Measurements from ENCODE around the gene TRIM29.

The TRIM29 gene

DNA sequence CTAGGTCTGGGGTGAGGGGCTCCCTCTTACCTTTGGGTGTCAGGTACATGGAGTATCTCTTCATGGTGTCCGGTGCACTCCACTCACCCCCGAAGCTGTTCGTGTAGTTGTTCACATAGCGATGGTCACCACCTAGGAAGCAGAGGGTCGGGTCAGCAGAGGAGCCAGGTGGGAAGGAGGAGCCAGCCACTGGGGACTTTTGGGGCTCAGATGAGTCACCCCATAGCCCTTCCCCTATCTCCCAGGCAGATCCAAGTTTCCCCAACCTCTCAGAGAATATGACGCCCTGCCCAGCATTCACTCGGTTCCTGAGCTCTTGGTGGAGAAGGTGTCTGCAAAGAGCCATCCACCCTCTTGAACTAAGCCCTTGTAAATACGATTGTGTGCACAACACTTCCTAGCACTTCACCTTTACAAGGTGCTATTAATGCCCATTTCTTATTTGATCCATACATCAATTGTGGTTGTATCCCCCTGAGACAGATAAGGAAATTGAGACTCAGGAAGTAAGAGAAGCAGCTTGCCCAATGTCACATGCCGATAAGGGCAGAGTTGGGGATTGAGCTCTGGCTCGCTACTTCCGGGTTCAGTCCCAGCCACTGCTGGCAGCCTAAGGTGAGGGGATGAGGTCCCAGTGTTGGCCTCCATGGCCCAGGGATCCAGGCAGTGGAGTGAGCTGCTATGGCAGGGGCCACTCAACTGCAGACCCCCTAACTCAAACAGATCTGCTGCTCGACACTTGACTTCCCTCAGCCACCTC lies 14.8 kb downstream of the TRIM29 start:
- DNase-seq (ENCODE audit: low read depth in 2 of 2) = no peak

DNA sequence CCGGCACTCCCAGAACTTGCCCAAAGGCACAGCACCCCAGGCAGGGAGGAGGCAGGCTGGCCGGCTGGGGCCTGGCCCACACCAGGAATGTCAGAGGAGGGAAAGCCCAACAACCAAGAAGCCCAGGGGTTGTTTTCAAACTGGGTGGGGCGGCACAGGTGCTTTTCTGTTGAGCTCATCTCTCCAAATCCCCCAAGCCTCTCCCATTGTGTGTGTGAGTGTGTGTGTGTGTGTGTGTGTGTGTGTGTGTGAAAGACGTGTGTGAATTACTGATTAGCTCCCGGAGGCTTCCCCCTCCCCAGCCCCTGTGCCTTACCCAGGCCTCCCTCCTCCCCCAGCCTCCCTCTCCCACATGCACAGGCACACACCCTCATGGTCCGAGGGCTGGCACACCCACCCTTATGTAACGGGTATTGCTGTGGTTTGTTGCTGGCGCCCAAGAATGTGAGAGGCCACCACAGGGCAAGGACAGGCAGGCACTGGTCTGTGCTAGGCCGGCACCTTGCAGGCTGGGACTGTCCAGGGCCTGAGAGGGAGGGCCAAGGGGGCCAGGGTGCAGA lies 15.9 kb downstream of the TRIM29 start:
- no peak for DNase-seq (ENCODE audit: low read depth in 2 of 2)

DNA sequence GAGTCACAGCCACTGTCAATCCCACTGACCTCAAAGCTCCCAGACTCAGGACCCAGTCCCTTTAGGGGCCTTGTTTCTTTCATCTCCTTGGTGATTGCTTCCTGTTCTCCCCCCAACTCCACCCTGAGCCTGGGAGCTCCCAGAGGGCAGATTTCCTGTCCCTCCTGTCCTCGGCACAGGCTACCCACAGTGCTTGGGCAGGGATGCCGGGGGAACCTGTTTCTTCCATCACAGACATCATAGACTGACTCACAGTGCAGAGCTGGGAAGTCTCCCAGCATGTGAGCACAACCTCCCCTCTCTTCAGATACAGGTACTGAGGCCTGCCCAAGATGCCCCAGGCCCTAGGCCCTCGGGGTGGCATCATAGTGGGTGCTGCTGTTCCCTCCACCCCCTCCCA lies 16.6 kb downstream of the TRIM29 start:
- DNase-seq (ENCODE audit: low read depth in 2 of 2) = no peak

DNA sequence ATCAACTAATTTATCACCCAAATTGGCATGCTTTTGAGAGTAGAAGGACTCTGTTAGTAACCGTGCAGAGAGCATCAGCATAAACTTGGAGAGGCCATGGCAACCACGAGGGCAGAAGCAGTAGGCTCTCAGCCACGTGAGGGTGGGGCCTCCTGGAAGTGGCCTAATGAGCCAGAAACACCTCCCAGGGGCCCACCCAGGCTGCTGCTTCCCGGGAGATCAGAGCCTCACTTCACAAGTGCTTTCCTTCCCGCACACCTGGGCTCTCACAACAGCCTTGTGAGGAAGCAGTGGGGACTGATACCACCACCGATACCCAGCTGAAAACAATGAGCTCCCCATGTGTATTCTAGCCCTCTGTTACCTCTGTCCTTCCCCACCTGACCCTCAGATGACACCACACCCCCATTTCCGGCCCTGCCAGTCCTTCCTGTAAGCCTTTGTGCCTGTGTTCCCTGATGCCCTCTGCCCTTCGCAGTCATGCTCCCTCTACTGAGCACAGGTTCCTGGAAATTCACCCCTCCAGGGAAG lies 17.0 kb downstream of the TRIM29 start:
- no peak for DNase-seq (ENCODE audit: low read depth in 2 of 2)

DNA sequence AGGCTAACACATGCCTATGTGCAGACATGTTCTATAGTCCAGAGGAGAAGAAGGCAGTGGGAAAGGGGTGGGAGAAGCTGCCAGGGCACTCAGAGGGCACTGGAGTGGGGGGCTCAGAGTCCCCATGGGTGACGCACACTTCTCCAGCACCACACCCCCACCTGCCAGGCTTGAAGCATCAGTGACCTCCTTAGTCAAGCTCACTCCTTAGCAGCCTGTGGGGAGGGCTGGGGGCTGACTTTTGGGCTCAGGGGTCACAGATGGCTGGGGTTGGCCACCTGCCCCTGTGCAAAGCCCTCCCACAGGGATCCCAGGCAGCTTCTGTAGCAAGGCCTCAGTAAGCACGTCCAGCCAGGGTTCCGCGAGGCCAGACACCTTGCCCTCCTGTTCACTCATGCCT lies 18.8 kb downstream of the TRIM29 start:
- DNase-seq (ENCODE audit: low read depth in 2 of 2) = no peak

DNA sequence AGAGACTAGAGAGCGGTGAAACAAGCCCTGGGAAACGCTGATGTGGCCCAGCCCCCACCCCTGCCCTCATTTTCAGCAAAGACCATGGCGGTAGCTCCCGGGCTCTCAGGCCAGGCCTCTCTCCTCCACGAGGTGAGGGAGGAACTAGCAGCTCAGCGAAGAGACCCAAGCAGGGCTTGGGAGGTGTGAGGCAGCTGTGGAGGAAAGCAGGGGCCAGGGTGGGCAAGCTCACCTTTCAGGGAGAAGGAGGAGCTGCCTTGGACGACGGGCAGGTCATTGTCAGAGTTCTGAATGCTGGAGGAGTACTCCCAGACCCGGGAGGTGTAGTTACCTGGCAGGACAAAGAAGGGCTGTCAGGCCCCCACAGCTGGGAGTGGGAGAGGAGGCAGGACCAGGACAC lies 19.9 kb downstream of the TRIM29 start:
- no peak for DNase-seq (ENCODE audit: low read depth in 2 of 2)

DNA sequence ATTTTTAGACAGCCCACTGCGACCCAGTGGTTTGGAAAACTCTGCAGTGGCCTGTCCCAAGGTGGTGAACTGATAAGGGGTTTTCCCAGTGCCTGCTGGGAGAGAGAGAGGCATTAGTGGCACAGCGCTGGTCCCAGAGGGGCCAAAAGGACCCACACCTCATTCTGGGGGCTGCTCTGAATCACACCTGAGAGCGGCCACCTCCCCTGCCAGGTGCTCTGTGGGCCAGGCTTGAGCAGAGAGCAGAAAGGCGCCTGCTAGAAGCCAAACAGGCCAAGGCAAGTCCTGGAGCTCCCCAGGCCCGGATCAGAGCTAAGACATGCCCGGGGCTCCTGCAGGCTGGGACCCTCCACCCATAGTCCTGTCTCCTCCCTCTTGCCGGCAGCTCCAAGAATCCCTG lies 20.9 kb downstream of the TRIM29 start:
- no peak for DNase-seq (ENCODE audit: low read depth in 2 of 2)

DNA sequence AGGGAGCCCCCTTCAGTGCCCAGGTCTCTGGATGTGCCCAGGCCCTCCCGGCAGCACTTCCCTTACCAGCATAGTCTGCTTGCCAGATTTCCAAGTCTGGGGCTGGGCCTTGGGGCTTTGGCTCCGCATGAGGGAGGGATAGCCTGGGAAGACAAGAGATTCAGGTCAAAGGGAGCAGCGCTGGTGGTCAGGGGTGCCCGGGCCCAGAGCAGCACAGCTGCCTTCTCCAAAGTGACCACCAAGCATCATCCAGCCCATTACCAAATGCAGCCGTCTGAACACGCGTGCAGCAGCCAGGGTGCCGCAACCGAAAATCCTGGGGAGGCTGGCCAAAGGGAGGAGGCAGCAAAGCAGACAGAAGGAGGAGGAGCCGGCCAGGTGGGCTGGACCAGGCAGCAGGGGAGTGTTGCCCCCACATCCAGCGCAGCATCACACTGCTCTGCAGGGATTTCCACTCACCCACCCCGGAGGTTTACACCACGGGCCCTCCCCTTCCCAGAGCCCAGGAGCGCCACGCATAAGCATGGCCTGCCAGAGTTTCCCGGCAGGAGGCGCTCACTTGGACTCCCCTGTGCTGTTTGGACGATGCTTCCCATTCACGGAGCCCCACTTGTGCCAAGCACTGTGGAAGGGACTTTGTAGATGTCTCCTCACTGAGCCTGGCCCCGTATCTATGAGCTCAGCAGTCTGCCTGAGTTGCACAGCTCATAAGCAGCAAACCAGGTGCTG lies 22.5 kb downstream of the TRIM29 start:
- no peak for DNase-seq (ENCODE audit: low read depth in 2 of 2)

DNA sequence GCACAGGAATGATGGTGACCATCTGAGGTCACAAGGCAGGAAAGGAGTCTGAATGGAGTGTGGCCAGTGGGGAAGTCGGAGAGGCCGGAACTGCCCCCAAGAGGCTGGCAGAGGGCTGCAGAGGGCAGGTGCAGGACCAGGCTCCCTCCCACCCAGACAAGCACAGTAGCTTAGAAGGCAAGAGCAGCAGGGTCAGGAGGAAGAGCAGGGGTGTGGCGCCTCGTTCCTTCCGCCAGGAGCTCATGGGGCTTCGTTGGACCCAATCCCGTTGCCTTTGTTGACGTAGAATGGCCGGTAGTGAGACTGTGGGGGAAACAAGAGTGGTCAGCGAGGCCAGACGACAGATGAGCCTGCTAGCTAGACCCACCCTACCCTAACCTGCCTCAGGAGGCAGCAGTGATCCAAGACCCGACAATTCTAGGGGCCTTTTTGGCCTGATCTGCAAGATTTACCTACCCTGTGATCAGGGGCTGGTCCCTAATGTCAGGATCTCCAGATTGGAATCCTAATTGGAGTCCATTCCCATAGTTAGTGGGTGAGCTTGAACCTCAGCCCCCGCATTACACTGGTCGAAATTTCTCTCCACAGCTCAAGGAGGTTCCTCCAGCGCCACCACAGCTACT lies 25.6 kb downstream of the TRIM29 start:
- no peak for DNase-seq (ENCODE audit: low read depth in 2 of 2)

DNA sequence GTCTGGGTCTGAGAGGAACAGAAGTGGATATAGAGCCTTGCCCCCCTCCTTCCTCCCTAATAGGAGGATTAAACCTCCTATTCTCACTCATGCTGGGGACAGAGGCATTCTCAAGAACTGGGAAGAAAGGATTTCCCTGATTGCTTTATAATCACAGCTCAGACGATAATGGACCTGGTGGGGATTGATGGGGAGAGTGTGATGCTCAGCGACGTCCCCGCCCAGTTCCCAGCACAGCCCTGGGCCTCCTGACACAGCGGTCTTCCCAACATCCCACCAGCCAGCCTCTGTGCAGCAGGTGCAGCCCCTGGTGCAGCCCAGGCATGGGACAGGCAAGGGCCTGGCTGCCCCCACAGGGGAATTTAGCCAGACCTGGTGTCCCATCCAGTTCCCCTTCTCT lies 28.4 kb downstream of the TRIM29 start:
- no peak for DNase-seq (ENCODE audit: low read depth in 2 of 2)

DNA sequence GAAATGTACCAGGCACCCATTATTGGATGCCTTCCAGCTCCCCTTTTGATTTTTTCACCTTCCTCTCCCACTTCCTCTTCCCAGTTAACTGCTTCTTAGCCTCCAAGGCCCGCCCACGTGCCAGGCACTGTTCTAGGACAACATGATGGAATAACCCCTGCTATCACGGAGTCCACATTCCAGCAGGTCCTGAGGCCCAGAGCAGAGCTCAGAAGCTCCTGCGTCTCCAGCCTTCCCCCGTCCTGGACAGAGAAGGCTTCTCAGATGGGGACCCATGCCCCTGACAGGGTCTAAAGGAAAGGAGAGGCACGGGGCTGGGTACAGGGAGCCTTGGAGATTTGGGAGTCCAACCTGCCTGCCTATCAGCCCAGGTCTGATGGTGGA lies 29.1 kb downstream of the TRIM29 start:
- no peak for DNase-seq (ENCODE audit: low read depth in 2 of 2)

DNA sequence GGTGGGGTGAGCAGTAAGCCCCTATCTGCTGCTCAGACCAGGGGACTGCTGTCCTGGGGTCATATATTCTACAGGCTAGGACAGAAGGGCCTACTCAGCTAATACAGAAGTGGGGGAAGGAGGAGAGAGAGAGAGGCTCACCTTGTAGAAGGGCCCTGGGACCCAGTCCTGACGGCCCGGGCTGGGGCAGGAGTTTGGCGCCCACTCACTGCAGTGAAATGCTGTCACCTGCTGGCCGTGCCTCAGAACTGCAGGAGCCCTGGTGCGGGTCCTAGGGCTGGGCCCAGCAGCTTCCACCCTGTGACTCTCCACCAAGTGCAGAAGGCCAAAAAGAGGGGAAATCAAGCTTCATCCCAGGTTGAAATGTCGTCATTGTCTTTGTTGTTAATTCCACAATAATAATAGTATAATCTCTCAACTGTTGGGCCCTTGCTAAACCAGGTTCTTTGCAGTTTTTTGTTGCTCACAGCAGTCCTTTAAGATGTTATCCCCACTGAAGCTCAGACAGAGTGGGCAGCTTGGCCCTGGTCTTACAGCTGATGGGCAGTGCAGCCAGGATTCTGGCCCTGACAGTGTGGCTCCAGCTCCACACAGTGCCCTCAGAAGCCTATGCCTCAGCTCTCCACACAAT lies 29.6 kb downstream of the TRIM29 start:
- peak; percentile 4 to 28 for DNase-seq (ENCODE audit: low read depth in 2 of 2)

DNA sequence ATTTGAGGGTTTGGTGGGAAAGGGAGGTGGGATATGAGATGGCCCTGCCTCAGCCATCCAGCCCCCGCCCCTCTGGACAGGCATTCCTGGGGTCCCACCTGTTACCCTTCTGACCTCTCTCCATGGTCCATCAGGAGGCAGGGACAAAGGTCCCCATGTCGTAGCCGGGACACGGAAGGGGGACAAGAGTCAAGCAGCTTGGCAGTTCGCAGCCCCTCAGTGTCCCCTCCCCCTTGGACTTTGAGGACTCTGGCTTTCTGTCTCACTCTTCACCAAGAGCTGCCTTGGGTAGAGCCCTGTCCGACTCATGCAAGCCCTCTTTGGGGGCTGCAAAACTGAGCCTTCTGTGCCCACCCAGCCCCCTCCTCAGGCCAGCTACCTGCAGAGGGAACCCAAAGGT lies 30.2 kb downstream of the TRIM29 start:
- DNase-seq (ENCODE audit: low read depth in 2 of 2) = no peak

DNA sequence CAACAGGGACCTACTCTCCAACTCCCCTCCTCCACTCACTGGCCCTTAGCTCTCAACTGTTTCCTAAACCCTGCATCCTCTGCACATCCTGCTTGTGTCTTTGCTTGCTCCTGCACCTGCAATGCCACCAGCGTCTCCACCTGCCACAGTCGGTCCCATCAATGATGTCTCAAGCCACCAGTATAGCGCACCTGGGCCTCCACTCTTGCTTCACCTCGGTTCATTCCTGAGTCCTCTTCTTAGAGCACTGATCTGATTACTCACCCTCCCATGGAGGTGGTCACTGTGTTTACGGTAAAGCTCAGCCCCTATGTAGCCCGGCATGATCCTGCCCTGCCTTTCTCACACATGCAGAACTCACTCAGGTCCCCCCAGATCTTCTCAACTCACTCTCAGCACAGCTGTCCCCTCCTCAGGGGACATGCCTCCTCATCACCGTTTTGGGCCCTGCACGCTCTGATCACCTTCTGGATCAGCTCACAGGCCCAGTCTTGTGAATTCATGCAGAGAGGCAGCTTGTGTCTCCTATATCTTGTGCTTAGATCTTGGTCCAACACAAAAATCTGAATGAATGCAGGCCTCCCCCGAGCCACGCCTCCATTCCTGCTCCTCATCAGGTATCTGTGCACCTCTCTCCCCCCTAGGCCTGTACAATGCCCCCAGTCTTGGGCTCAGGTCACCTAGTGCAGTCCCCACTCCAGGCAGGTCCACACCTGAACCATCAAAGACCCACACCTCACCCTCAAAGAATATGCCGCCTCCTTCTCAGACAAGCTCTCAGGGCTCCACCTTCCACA lies 31.4 kb downstream of the TRIM29 start:
- DNase-seq (ENCODE audit: low read depth in 2 of 2) = no peak

DNA sequence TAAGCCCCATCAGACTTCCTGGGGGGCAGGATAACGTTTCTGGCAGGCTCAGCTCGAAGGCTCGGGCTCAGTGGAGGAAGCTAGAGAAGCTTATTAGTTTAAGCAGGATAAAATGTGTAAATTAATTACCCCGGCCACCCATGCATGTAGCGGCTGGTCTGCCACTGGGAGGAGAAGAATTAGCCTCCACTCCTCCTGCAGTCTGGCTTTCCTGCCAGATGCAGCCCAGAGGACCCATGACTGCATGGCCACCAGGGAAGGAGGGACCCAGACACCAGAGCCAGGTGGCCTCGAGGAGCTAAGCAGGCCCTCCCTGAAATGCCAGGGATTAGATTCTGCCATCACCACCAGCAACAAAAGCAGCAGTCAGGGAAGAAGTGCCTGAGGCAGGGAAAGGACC lies 32.3 kb downstream of the TRIM29 start:
- no peak for DNase-seq (ENCODE audit: low read depth in 2 of 2)

DNA sequence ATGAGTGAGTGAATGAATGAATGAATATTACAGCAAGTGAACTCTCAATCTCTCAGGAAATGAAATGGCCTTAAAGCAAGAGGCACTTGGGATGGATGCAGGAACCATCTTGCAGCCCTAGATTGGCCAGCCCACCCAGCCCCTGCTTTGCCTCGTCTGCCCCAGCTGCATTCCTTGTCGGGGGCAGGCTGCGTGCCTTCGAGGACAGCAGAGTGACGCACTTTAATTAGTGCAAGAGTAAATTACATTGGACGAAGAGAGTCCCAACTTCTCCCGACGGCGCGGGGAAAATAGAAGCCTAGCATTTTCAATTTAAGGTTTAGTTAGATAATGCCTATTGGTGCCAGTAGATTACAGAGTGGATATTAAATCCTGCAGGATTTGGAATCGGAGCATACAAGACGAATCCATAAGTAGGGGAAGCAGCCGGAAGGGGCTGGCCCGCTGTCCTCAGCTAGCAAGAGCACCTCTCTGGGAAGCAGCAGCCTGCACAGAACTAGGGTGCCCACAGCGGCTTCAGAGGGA lies 33.8 kb downstream of the TRIM29 start:
- DNase-seq (ENCODE audit: low read depth in 2 of 2) = no peak

DNA sequence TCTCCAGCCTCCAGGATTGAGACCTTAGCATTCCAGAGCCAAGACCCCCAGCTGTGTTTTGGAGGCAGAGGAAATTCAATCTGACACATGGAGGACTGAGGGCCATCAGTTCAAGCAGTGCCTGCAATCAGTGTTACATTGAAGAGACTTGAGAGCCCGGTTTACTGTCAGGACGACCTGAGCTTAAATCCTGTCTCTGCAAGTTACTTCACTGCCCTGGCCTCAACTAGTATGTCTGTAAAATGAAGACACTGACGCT lies 35.1 kb downstream of the TRIM29 start:
- no peak for DNase-seq (ENCODE audit: low read depth in 2 of 2)

DNA sequence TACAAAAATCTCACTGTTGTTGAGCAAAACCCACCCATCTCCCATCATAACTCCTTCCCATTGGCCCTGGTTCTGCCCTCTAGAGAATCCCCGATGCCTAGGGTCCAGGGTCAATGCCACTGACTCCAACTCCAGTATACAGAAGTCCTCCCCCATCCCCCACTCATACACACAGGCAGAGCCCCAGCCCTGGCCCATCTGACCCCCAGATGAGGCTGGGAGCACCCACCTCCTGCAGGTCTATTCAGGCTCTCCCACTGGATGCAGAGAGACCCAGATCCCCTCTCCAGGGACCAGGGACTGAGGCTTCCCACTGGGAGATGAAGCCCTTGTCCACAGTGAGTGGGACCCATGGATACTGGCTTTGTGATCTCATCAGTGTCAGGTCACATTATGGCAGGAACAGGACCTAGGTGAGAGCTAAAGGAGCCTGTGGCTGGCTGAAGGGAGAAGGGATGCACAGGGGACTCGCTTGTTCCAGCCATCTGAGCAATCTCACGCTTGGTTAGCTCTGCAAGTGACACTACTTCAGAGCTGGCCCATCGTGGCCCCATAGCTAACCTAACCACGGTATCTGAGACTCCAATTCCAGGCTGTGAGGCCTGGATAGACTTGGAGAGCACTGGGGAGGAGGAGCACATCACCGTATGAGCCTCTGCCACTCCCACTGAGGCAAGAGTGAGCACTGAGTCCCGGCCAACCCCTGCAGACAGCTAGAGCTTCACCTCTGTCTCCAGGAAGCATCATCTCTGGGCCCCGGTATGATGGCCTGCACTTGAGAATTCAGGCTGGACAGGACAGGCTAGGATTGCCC lies 35.7 kb downstream of the TRIM29 start:
- DNase-seq (ENCODE audit: low read depth in 2 of 2) = no peak

DNA sequence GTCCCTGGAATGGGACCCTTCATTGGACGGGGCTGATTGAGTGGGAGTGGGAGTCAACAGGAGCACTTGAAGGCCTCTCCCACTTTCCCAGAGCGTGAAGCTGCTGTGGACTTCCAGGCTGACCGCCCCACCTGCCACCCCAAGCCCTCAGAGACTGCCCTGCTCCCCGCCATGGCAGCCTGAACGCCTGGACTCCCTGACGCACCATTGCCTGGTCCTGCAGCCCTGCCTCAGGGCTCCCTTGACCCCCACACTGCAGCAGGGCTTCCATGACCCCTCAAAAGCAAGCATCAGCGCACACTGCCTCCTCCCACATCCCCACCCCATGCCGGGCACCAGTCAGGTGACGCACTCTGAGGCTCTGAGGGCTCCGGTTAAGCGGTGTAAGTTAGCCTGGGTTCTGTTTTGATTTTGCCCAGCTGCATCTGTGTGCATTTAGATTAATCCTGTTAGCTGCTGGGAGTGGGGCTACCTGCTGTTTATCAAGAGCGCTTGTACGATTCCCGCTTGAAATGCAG lies 39.4 kb downstream of the TRIM29 start:
- DNase-seq (ENCODE audit: low read depth in 2 of 2) = no peak

DNA sequence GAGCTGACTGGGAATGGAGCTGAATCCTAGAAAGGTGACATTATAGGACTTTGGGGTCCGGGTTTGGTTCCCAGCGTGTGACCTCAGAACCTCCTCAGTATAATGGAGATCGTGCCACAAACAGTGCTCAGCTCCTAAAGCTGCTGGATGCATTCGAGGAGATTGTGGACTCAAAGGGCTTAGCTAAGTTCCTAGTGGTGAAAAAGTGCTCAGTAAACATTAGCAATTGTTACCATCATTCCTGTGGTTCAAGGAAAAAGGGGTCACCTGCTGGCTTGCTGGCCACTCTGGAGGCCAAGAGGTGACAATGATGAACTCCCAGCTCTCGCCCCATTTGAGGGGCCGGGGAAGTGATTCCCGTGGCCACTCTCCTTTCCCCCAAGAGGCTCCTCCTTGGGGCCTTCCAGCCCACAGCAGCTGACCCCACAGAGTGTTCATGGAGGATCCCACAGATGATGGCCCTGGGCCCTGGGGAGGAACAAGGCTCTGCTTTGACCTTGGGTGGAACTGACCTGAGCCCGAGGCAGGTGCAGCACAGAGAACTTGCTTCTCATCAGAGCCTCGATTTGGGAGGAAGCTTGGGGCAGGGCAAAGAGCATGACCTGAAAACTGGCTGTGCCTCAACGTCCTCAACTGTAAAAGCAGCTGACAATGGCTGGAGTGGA lies 40.1 kb downstream of the TRIM29 start:
- DNase-seq (ENCODE audit: low read depth in 2 of 2) = no peak

Data from stimulated activated CD8-positive, alpha-beta memory T cell treated with anti-CD3 and anti-CD28 coated beads, Interleukin-2, amount 100 ng/mL, for 1 hour (primary cell).